HCT116 (cell line): ENCODE data around the gene CYSTM1. TPM values are rescaled to one million over a fixed set of nuclear protein-coding genes. Genes with fewer than 3 reads are reported as not detected.

Experiments
- ATAC-seq: fragments of 200-7000 bp; cut with Tn5 transposase; 2 replicates; pipeline ENCODE4 v1.9.1; 2020; ENCODE audit warnings: mild to moderate bottlenecking, moderate library complexity
- BruUV-seq: library from RNA; stranded (reverse); fragments of 400-500 nt; replicated peaks from 2 replicates; lab custom pipeline; 2021; lab: Mats Ljungman, UMichigan
- CTCF ChIA-PET: fragments of 300-600 bp; sonication (Branson Sonifier 250); formaldehyde crosslinking; loops from one replicate; lab custom pipeline; 2021; ENCODE audit warnings: antibody characterized with exemption; lab: Charles Lee
- POLR2A ChIA-PET: fragments of 300-600, 350-600 bp; sonication (Branson Sonifier 250); formaldehyde crosslinking; loops from one replicate; lab custom pipeline; 2021; ENCODE audit warnings: antibody characterized with exemption; lab: Charles Lee
- RAD21 ChIA-PET, 2 experiments: fragments of 300-600 bp; sonication (Branson Sonifier 250); formaldehyde crosslinking; loops; one replicate each; lab custom pipeline; 2023; ENCODE audit warnings: low total read pairs in 2 of 2; ENCODE audit not compliant: uncharacterized antibody in 2 of 2, unreplicated experiment in 2 of 2, low non-redundant PET in 1 of 2; lab: Charles Lee
- DNase-seq: peaks from one replicate; pipeline ENCODE4 v3.0.0-alpha.2; 2010; ENCODE audit warnings: low read depth, low spot score
- H2AFZ ChIP-seq: fragments of 200-600 bp; shearing (Covaris generic), sonication (generic); 2 replicates; pipeline ENCODE4 v1.6.1; 2017; ENCODE audit warnings: low read depth, mixed run types, mixed read lengths, antibody characterized with exemption, low read length; ENCODE audit not compliant: poor library complexity, severe bottlenecking
- H3K27ac ChIP-seq: 2 replicates; pipeline ENCODE4 v1.5.1; 2012; ENCODE audit warnings: low read depth, low read length
- H3K27me3 ChIP-seq: fragments of 200-600 bp; sonication (generic); 2 replicates; pipeline ENCODE4 v1.6.1; 2016; ENCODE audit warnings: mixed run types, low read length, mixed read lengths; ENCODE audit not compliant: insufficient read depth
- H3K36me3 ChIP-seq, 2 experiments: fragments of 200-500 bp in 1 of 2; fragments of 200-600 bp in 1 of 2; sonication (Bioruptor generic) in 1 of 2; sonication (generic) in 1 of 2; 2 replicates each; pipeline versions ENCODE4 v1.5.1 to v1.6.1; 2014 to 2016; ENCODE audit warnings: low read length in 2 of 2, inconsistent platforms in 1 of 2, mixed read lengths in 1 of 2, mixed run types in 1 of 2; ENCODE audit not compliant: insufficient read depth in 2 of 2, control insufficient read depth in 1 of 2
- H3K4me1 ChIP-seq, 2 experiments: fragments of 200-600 bp in 1 of 2; sonication (generic) in 1 of 2; 2 replicates each; pipeline versions ENCODE4 v1.5.1 to v1.6.1; 2012 to 2017; ENCODE audit warnings: low read length in 2 of 2, inconsistent platforms in 1 of 2, mild to moderate bottlenecking in 1 of 2, mixed read lengths in 1 of 2, mixed run types in 1 of 2, moderate library complexity in 1 of 2; ENCODE audit not compliant: insufficient read depth in 2 of 2, control insufficient read depth in 1 of 2
- H3K4me2 ChIP-seq: fragments of 200-600 bp; sonication (generic); 2 replicates; pipeline ENCODE4 v1.6.1; 2017; ENCODE audit warnings: mixed run types, low read length, mixed read lengths
- H3K4me3 ChIP-seq, 2 experiments: fragments of 200-600 bp in 1 of 2; sonication (generic) in 1 of 2; replicated peaks in 1 of 2; 2 replicates each; pipeline ENCODE4 v1.5.1; 2011 to 2016; ENCODE audit warnings: low read length in 2 of 2, control low read depth in 1 of 2, low read depth in 1 of 2, mild to moderate bottlenecking in 1 of 2, mixed read lengths in 1 of 2, mixed run types in 1 of 2
- H3K79me2 ChIP-seq: fragments of 200-600 bp; sonication (generic); 2 replicates; pipeline ENCODE4 v1.6.1; 2017; ENCODE audit warnings: mild to moderate bottlenecking, mixed run types, low read length, moderate library complexity, mixed read lengths; ENCODE audit not compliant: insufficient read depth
- H3K9ac ChIP-seq: fragments of 200-600 bp; sonication (generic); 2 replicates; pipeline ENCODE4 v1.6.1; 2016; ENCODE audit warnings: low read length, mixed read lengths
- H3K9me2 ChIP-seq: fragments of 200-600 bp; sonication (generic), shearing (Covaris generic); 2 replicates; pipeline ENCODE4 v1.6.1; 2017; ENCODE audit warnings: mixed run types, mild to moderate bottlenecking, moderate library complexity; ENCODE audit not compliant: insufficient read depth
- H3K9me3 ChIP-seq, 2 experiments: fragments of 200-500 bp in 1 of 2; fragments of 200-600 bp in 1 of 2; sonication (Bioruptor generic) in 1 of 2; sonication (generic) in 1 of 2; 2 replicates each; pipeline ENCODE4 v1.6.1; 2014 to 2017; ENCODE audit warnings: low read length in 2 of 2, mixed read lengths in 2 of 2, inconsistent platforms in 1 of 2, low read depth in 1 of 2, mild to moderate bottlenecking in 1 of 2, mixed run types in 1 of 2, moderate library complexity in 1 of 2; ENCODE audit not compliant: control insufficient read depth in 1 of 2, insufficient read depth in 1 of 2
- H4K20me1 ChIP-seq: fragments of 200-600 bp; sonication (generic), shearing (Covaris generic); 2 replicates; pipeline ENCODE4 v1.6.1; 2017; ENCODE audit warnings: mixed run types, mild to moderate bottlenecking, moderate library complexity; ENCODE audit not compliant: insufficient read depth
- ATF3 ChIP-seq: IDR thresholded peaks from 2 replicates; pipeline ENCODE4 v1.6.1; 2012
- CEBPB ChIP-seq: IDR thresholded peaks from 2 replicates; pipeline ENCODE4 v1.6.1; 2012; ENCODE audit warnings: low read depth
- ELF1 ChIP-seq: IDR thresholded peaks from 2 replicates; pipeline ENCODE4 v1.6.1; 2012; ENCODE audit warnings: low read depth, borderline replicate concordance
- FOSL1 ChIP-seq: IDR thresholded peaks from 2 replicates; pipeline ENCODE4 v1.6.1; 2012; ENCODE audit warnings: low read depth
- SIN3A ChIP-seq: IDR thresholded peaks from 2 replicates; pipeline ENCODE4 v1.6.1; 2012; ENCODE audit warnings: low read depth
- SRF ChIP-seq: IDR thresholded peaks from 2 replicates; pipeline ENCODE4 v1.6.1; 2012; ENCODE audit warnings: low read depth
- TCF7L2 ChIP-seq: IDR thresholded peaks from 2 replicates; pipeline ENCODE4 v1.7.0; 2011; ENCODE audit warnings: borderline replicate concordance, inconsistent platforms; ENCODE audit not compliant: insufficient read depth, insufficient read length; ENCODE audit errors: extremely low read depth
- YY1 ChIP-seq: IDR thresholded peaks from 2 replicates; pipeline ENCODE4 v1.6.1; 2011; ENCODE audit warnings: low read length, low read depth, moderate library complexity, mild to moderate bottlenecking; ENCODE audit not compliant: insufficient replicate concordance; ENCODE audit errors: extremely low read depth
- ZBTB33 ChIP-seq: IDR thresholded peaks from 2 replicates; pipeline ENCODE4 v1.6.1; 2011; ENCODE audit warnings: mild to moderate bottlenecking, low read length, moderate library complexity; ENCODE audit not compliant: insufficient replicate concordance; ENCODE audit errors: extremely low read depth
- ZFX ChIP-seq: fragments of 450-650 bp; IDR thresholded peaks from 2 replicates; pipeline ENCODE4 v1.6.1; 2017
- ZNF274 ChIP-seq: fragments of 200-500 bp; sonication (Bioruptor generic); IDR thresholded peaks from 2 replicates; pipeline ENCODE4 v1.6.1; 2014; ENCODE audit warnings: mild to moderate bottlenecking, low read depth, low read length, inconsistent platforms
- intact Hi-C: fragments of 100-400 bp; cut with micrococcal nuclease; formaldehyde crosslinking; loops from 2 replicates; pipeline ENCODE4 v1.10.0; 2022
- total RNA-seq: library from RNA; stranded (reverse); gene quantifications from one replicate; pipeline ENCODE4 v1.2.1, GENCODE V29; 2021; ENCODE audit not compliant: unreplicated experiment

The CYSTM1 gene
- total RNA-seq, 1 experiment from 2014 or later: 56.0 TPM

- Histone ChIP-seq H3K27me3 (no peaks in the 10 kb centered on the region), H2AFZ (no peak overlapping the region), H4K20me1 (peaks cover 5% of the 10 kb centered on the region; the same call in 1 of the 2 replicates), H3K4me1 (peaks cover 27 to 54% of the 10 kb centered on the region in 2 experiments), H3K4me2 (peak overlapping the region; percentile 42; the same call in 1 of the 2 replicates), H3K36me3 (no peaks in the 10 kb centered on the region), H3K9ac (no peak overlapping the region), H3K79me2 (peaks cover 62% of the 10 kb centered on the region), H3K9me3 (no peaks in the 10 kb centered on the region), H3K9me2 (no peaks in the 10 kb centered on the region), H3K4me3 (no peak overlapping the region), H3K27ac (no peak overlapping the region)
- DNase-seq (no peak), ATAC-seq (no peak)
- intact Hi-C loops: loop anchor here (10.0 kb wide), 1 partner anchor 386 kb away; the partner anchor contains the start of genes IK and NDUFA2
- no TSS peak for BruUV-seq
- CTCF ChIA-PET: interaction anchor here (1.6 to 3.2 kb wide), 2 partner anchors 14 to 18 kb away, joined by 5 to 16 read pairs; no protein-coding TSS in a partner anchor
- RAD21 ChIA-PET: no interaction called here
- TF ChIP-seq SRF: no peak
- TF ChIP-seq YY1: no peak
- no peak for TF ChIP-seq ZNF274
- TF ChIP-seq CEBPB: no peak
- TF ChIP-seq ZFX: no peak
- TF ChIP-seq ZBTB33: no peak
- TF ChIP-seq FOSL1: no peak
- TF ChIP-seq ELF1: no peak
- TF ChIP-seq ATF3: no peak
- no peak for TF ChIP-seq SIN3A
- TF ChIP-seq TCF7L2: no peak
- POLR2A ChIA-PET: no interaction called here
These were observed 83.9 kb downstream of the CYSTM1 start for GRCh38 chr5:140258873-140259272.
